HFFc6 (cell line): ENCODE data around the gene IL31. TPM values are rescaled to one million over a fixed set of nuclear protein-coding genes. Genes with fewer than 3 reads are reported as not detected.

Source experiments
- DNase-seq: peaks from one replicate; pipeline ENCODE4 v3.0.0-alpha.2; 2018
- H3K27ac Mint-ChIP-seq: 2 replicates; pipeline ENCODE4 v1.8.0; 2020; ENCODE audit warnings: mild to moderate bottlenecking, mixed read lengths
- H3K27me3 Mint-ChIP-seq: 2 replicates; pipeline ENCODE4 v1.8.0; 2021; ENCODE audit warnings: mild to moderate bottlenecking, moderate library complexity, mixed read lengths; ENCODE audit not compliant: insufficient read depth
- H3K36me3 Mint-ChIP-seq: 2 replicates; pipeline ENCODE4 v1.8.0; 2021; ENCODE audit warnings: low read depth, mixed read lengths
- H3K4me1 Mint-ChIP-seq: 2 replicates; pipeline ENCODE4 v1.8.0; 2020; ENCODE audit warnings: low read depth, mixed read lengths
- H3K4me3 Mint-ChIP-seq: 2 replicates; pipeline ENCODE4 v1.8.0; 2020; ENCODE audit warnings: mild to moderate bottlenecking, moderate library complexity, mixed read lengths
- H3K9me3 Mint-ChIP-seq: 2 replicates; pipeline ENCODE4 v1.8.0; 2020; ENCODE audit warnings: mild to moderate bottlenecking, mixed read lengths
- CTCF ChIP-seq: fragments of 200-600 bp; sonication (generic); IDR thresholded peaks from 2 replicates; pipeline ENCODE4 v1.5.0; 2021; ENCODE audit warnings: antibody characterized with exemption, mild to moderate bottlenecking
- total RNA-seq, 6 experiments: library from RNA; stranded (reverse); fragmentation: NEBNext Ultra II Directional; extraction: Animal tissue kit (Norgen Biotek cat#: 25700); gene quantifications; 2 replicates in 1 of 6; 3 replicates in 5 of 6; pipeline ENCODE4 v1.2.3, GENCODE V29; 2021

IL31 gene
- total RNA-seq, 6 experiments from 2014 or later, result not detected

- H3K36me3 Mint-ChIP-seq, result no peaks in the 10 kb centered on the region
- DNase-seq, result no peak
- H3K4me1 Mint-ChIP-seq, result peaks cover 11% of the 10 kb centered on the region
- no peaks in the 10 kb centered on the region for H3K9me3 Mint-ChIP-seq
- H3K27me3 Mint-ChIP-seq, result no peaks in the 10 kb centered on the region
- peak overlapping the region; percentile 12 for H3K27ac Mint-ChIP-seq
- no peak for TF ChIP-seq CTCF
- H3K4me3 Mint-ChIP-seq, result no peak overlapping the region; the same call in 1 of the 2 replicates
Measured at GRCh38 chr12:122123761-122124145, 50.3 kb downstream of the IL31 start.

- H3K36me3 Mint-ChIP-seq, result no peaks in the 10 kb centered on the region
- peak; percentile 61 for DNase-seq
- peak; percentile 94 for TF ChIP-seq CTCF
- peak overlapping the region; percentile 12 for H3K27ac Mint-ChIP-seq
- peak overlapping the region; percentile 43 for H3K4me3 Mint-ChIP-seq
- peaks cover 11% of the 10 kb centered on the region for H3K4me1 Mint-ChIP-seq
- H3K9me3 Mint-ChIP-seq, result no peaks in the 10 kb centered on the region
- no peaks in the 10 kb centered on the region for H3K27me3 Mint-ChIP-seq
Measured at GRCh38 chr12:122123051-122123760, 50.8 kb downstream of the IL31 start.

Other genes starting within 250 kb of the IL31 start
- gene BCL7A, start 152.3 kb downstream of the IL31 start, total RNA-seq, result 1 to 10 TPM; 2.6 to 3.8 (median 3.4) TPM
- 10 to 100 TPM; 19.0 to 23.8 (median 21.7) TPM for gene MLXIP, start 95.5 kb downstream of the IL31 start, total RNA-seq
- not detected for gene LRRC43, start 8.9 kb upstream of the IL31 start, total RNA-seq
- under 1 TPM in 2 of 6 experiments, not detected in 4; 0.13 to 0.14 TPM for gene B3GNT4, start 29.5 kb upstream of the IL31 start, total RNA-seq
- 10 to 100 TPM; 47.5 to 54.2 (median 48.8) TPM for gene DIABLO, start 51.8 kb upstream of the IL31 start, total RNA-seq
- gene VPS33A, start 92.3 kb upstream of the IL31 start, total RNA-seq, result 10 to 100 TPM; 22.7 to 31.0 (median 25.7) TPM
- gene CLIP1, start 248.4 kb upstream of the IL31 start, total RNA-seq, result 10 to 100 TPM; 62.5 to 71.9 (median 69.1) TPM